SKM-1 (cell line): ENCODE data around the gene RALGPS1.
A peak's percentile ranks its signal among the peaks of the same experiment; 100 is the strongest.
"Not testable (repeated sequence)": the region's sequence is repeated elsewhere in the genome, so short reads cannot be mapped to it uniquely, and the experiment has no call there.

Experiments used
- DNase-seq: peaks from one replicate; lab custom pipeline; 2025; ENCODE audit not compliant: unreplicated experiment; lab: John Stamatoyannopoulos, UW

The RALGPS1 gene

GRCh38 chr9:126985870-126986498 lies 71.4 kb downstream of the RALGPS1 start:
- peak; percentile 81 for DNase-seq

- DNase-seq = no peak
These were observed 71.9 kb downstream of the RALGPS1 start for GRCh38 chr9:126986506-126986951.

DNA sequence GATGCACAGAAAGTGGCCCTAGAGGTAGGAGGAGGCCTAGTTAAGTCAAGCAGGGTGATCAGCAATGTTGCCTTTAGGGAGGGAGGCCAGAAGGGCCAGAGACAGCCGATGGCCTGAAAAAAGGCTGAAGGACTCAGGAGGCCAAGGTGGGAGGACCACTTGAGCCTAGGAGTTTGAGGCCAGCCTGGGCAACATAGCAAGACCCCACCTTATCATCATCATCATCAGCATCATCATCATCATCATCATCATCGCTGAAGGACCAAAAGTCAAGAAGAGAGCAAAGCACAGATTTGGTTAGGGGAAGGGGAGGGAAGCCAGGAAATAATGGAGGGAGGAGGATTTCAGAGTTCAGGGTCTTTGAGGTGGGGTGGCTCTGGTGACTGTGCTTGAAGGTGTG lies 74.3 kb downstream of the RALGPS1 start:
- DNase-seq = no peak

- no peak for DNase-seq
These were observed 75.6 kb downstream of the RALGPS1 start for GRCh38 chr9:126989847-126990842.

- DNase-seq = no peak
These were observed 76.6 kb downstream of the RALGPS1 start for GRCh38 chr9:126991183-126991582.

DNA sequence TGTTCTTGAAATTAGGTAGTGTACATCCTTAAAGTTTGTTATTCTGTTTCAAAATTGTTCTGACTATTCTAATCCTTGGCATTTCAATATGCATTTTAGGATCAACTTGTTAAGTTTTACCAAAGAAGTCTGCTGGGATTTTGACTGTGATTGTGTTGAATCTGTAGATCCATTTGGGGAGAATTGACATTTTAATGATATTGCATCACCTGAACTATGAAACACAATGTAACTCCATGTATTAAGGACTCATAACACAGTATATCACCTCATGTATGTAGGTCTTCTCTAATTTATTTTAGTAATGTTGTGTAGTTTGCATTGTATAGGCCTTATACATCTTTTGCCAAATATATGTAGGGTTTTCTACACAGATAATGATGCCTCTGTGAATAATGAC lies 77.8 kb downstream of the RALGPS1 start:
- no peak for DNase-seq

DNA sequence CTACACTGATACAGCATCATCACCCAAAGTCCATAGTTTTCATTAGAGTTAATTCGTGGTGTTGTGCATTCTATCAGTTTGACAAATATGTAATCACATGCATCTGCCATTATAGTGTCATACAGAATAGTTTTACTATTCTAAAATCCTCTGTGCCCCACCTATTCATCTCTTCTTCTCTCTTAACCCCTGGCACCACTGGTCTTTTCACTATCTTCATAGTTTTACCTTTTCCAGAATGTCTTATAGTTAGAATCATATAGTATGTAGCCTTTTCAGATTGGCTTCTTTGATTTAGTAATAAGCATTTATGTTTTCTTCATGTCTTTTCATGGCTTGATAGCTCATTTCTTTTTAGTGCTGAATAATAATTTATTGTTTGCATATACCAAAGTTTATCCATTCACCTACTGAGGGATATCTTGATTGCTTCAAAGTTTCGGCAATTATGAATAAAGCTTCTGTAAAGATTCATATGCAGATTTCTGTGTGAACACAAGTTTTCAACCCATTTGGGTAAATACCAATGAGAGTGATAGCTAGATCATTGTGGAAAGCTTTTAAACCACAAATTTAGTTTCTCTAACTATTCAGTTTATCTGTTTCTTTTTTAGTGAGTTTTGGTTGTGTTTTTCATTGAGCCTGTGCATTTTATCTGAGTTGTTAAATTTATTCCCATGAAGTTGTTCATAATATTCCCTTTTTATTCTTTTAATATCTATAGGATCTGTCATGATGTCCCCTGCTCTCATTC lies 84.9 kb downstream of the RALGPS1 start:
- no peak for DNase-seq

- no peak for DNase-seq
These were observed 90.6 kb downstream of the RALGPS1 start for GRCh38 chr9:127004946-127005769.

- DNase-seq = no peak
These were observed 91.3 kb downstream of the RALGPS1 start for GRCh38 chr9:127005770-127006314.

DNA sequence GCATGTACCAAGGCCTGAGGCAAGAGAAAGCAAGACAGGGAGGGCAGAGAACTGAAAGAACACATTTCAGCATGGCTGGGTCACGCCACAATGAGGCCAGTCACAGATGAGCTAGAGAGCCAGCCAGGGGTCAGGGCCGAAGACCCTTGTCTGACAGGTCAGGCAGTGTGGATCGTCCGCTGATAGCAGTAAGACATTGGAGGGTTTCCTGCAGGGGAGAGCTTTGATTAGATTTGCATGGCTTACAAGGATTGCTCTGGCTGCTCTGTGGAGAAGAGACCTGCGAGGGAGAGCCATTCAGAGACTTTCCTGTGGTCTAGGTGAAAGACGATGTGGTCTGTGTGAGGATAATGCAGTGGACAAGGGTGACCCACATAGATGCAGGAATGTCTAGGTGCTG lies 93.1 kb downstream of the RALGPS1 start:
- no peak for DNase-seq

- no peak for DNase-seq
These were observed 93.5 kb downstream of the RALGPS1 start for GRCh38 chr9:127008076-127008475.

GRCh38 chr9:127011772-127012171 lies 97.2 kb downstream of the RALGPS1 start:
- no peak for DNase-seq

- no peak for DNase-seq
These were observed 97.7 kb downstream of the RALGPS1 start for GRCh38 chr9:127012250-127012649.

- no peak for DNase-seq
These were observed 99.0 kb downstream of the RALGPS1 start for GRCh38 chr9:127013597-127013996.

- no peak for DNase-seq
These were observed 99.8 kb downstream of the RALGPS1 start for GRCh38 chr9:127014216-127014909.

GRCh38 chr9:127014910-127015540 lies 100.4 kb downstream of the RALGPS1 start:
- DNase-seq = no peak

- DNase-seq = no peak
These were observed 101.4 kb downstream of the RALGPS1 start for GRCh38 chr9:127015921-127016512.

GRCh38 chr9:127017979-127018378 lies 103.4 kb downstream of the RALGPS1 start:
- not testable (repeated sequence) for DNase-seq

DNA sequence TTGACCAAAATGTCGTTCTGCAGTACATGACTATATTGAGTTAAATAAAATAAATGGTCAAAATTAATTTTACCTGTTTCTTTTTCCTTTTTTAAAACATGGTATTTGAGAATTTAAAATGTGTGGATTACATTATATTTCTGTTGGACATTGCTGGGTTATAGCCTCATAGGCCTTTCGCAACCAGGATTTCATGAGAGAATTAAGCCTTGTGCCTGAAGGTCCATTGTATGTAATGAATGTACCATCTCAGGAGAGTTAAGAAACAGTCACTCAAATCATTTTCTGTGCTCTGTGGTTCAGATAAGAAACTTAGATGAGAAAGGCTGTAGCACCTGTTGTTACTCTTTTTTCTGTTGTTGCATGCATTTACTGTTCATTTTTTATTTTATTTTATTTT lies 104.4 kb downstream of the RALGPS1 start:
- DNase-seq = no peak
